Effector CD8-positive, alpha-beta T cell (primary cell): ENCODE results near the gene CAPN11.

Source experiments
- DNase-seq: peaks from one replicate; lab custom pipeline; 2025; lab: John Stamatoyannopoulos, UW

CAPN11 gene

GRCh38 chr6:44156494-44157151, 2.0 kb upstream of the CAPN11 start:
- no peak for DNase-seq

GRCh38 chr6:44157152-44157521, 1.5 kb upstream of the CAPN11 start:
- no peak for DNase-seq

- DNase-seq: no peak
Measured at GRCh38 chr6:44161997-44162338, 3.3 kb downstream of the CAPN11 start.

GRCh38 chr6:44162876-44163625, 4.4 kb downstream of the CAPN11 start:
- no peak for DNase-seq

GRCh38 chr6:44166116-44166515, 7.5 kb downstream of the CAPN11 start:
- DNase-seq: no peak

- no peak for DNase-seq
Measured at GRCh38 chr6:44166591-44167184, 8.1 kb downstream of the CAPN11 start.

GRCh38 chr6:44167567-44167966, 8.9 kb downstream of the CAPN11 start:
- DNase-seq: no peak

GRCh38 chr6:44169154-44169553, 10.5 kb downstream of the CAPN11 start:
- DNase-seq: no peak

GRCh38 chr6:44169886-44170570, 11.4 kb downstream of the CAPN11 start:
- DNase-seq: no peak

GRCh38 chr6:44171899-44172546, 13.4 kb downstream of the CAPN11 start:
- no peak for DNase-seq

GRCh38 chr6:44172731-44173500, 14.3 kb downstream of the CAPN11 start:
- DNase-seq: peak; percentile 69

- DNase-seq: no peak
Measured at GRCh38 chr6:44176130-44176761, 17.6 kb downstream of the CAPN11 start.

- DNase-seq: peak; percentile 12
Measured at GRCh38 chr6:44176762-44177509, 18.3 kb downstream of the CAPN11 start.

GRCh38 chr6:44177691-44178423, 19.2 kb downstream of the CAPN11 start:
- no peak for DNase-seq

- DNase-seq: no peak
Measured at GRCh38 chr6:44178424-44179071, 19.9 kb downstream of the CAPN11 start.

- DNase-seq: no peak
Measured at GRCh38 chr6:44179072-44179536, 20.5 kb downstream of the CAPN11 start.

- no peak for DNase-seq
Measured at GRCh38 chr6:44179648-44180047, 21.0 kb downstream of the CAPN11 start.

- no peak for DNase-seq
Measured at GRCh38 chr6:44180406-44180805, 21.8 kb downstream of the CAPN11 start.

GRCh38 chr6:44180886-44181285, 22.3 kb downstream of the CAPN11 start:
- DNase-seq: no peak
